Measurements from ENCODE around the gene KCNN1. TPM values are rescaled to one million over a fixed set of nuclear protein-coding genes. Genes with fewer than 3 reads are reported as not detected.
"Not testable (repeated sequence)": the region's sequence is repeated elsewhere in the genome, so short reads cannot be mapped to it uniquely, and the experiment has no call there.

The KCNN1 gene
- total RNA-seq, 1 donor from 2014 or later: 0.48 TPM

- peak; percentile 80 for DNase-seq (ENCODE audit: low spot score)
Observed at GRCh38 chr19:18000915-18001776, 34.2 kb downstream of the KCNN1 start.

GRCh38 chr19:18001777-18002345 is 35.0 kb downstream of the KCNN1 start:
- no peak for DNase-seq (ENCODE audit: low spot score)

GRCh38 chr19:18002347-18002850 is 35.5 kb downstream of the KCNN1 start:
- DNase-seq (ENCODE audit: low spot score): no peak

DNA sequence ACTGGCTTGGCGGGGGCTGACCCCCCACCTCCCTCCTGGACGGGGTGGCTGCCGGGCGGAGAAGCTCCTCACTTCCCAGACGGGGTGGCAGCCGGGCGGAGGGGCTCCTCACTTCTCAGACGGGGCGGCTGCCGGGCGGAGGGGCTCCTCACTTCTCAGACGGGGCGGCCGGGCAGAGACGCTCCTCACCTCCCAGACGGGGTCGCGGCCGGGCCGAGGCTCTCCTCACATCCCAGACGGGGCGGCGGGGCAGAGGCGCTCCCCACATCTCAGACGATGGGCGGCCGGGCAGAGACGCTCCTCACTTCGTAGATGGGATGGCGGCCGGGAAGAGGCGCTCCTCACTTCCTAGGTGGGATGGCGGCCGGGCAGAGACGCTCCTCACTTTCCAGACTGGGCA is 38.8 kb downstream of the KCNN1 start:
- not testable (repeated sequence) for DNase-seq (ENCODE audit: low spot score)

- DNase-seq (ENCODE audit: low spot score): peak; percentile 81
Observed at GRCh38 chr19:18007044-18007916, 40.4 kb downstream of the KCNN1 start.

- DNase-seq (ENCODE audit: low spot score): peak; percentile 94
Observed at GRCh38 chr19:18007917-18008673, 41.2 kb downstream of the KCNN1 start, which contains the start of gene ARRDC2. Gene ARRDC2 (plus strand): TSS chr19:18008170. CDS start chr19:18008311, 141 bp downstream.

DNA sequence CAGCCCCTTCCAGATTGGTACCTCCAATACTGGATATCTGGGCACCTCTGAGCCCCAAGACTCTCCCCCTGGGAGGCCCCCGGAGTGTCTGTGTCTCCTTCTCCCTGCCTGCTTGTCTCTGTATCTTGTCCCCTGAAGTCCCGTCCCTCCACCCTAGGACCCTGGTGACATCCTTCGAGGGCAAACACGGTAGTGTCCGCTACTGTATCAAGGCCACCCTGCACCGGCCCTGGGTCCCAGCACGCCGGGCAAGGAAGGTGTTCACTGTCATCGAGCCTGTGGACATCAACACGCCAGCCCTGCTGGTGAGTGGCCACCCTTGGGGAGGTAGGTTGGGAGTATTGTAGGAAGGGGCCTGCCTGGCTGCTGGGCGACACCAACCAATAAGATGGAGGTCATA is 41.9 kb downstream of the KCNN1 start:
- no peak for DNase-seq (ENCODE audit: low spot score)

GRCh38 chr19:18009412-18010066 is 42.6 kb downstream of the KCNN1 start:
- no peak for DNase-seq (ENCODE audit: low spot score)

- no peak for DNase-seq (ENCODE audit: low spot score)
Observed at GRCh38 chr19:18010149-18010548, 43.2 kb downstream of the KCNN1 start.

GRCh38 chr19:18013210-18014111 is 46.6 kb downstream of the KCNN1 start:
- DNase-seq (ENCODE audit: low spot score): no peak

DNA sequence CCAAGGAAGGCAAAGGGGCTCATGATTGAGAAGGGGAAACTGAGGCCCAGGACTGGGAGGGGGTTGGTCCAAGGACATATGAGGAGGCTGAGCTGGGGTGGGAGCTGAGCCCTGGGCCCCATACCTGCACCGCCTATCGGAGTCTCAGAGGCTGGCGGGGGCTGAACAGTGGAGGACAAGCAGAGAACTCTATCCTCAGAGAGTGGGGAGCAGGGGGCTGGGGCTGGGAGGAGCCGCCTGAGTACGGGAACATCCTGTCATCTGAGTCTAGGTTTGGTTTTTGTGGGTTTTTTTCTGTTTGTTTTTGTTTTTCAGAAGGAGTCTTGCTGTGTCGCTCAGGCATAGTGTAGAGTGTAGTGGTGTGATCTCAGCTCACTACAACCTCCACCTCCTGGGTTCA is 47.3 kb downstream of the KCNN1 start:
- no peak for DNase-seq (ENCODE audit: low spot score)

DNA sequence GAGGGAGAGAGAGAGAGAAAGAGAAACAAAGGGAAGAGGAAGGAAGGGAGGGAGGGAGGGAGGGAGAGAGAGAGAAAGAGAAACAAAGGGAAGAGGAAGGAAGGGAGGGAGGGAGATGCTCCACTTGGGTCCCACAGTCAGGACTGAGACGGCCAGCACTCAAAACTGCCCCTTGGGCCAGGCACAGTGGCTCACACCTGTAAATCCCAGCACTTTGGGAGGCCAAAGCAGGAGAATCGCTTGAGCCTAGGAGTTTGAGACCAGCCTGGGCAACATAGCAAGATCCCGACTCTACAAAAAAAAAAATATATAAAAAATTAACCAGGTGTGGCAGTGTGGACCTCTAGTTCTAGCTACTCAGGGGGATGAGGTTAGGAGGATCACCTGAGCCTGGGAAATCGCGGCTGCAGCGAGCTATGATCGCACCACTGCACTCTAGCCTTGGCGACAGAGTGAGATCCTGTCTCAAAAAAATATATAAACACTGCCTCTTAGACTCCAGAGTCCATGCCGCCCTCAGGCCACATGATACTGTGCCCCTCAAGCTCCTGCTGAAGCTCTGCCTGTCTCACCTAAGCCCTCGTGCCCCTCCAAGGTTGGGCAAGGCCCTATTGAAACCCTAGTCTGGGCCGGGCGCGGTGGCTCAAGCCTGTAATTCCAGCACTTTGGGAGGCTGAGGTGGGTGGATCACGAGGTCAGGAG is 49.5 kb downstream of the KCNN1 start:
- no peak for DNase-seq (ENCODE audit: low spot score)

DNA sequence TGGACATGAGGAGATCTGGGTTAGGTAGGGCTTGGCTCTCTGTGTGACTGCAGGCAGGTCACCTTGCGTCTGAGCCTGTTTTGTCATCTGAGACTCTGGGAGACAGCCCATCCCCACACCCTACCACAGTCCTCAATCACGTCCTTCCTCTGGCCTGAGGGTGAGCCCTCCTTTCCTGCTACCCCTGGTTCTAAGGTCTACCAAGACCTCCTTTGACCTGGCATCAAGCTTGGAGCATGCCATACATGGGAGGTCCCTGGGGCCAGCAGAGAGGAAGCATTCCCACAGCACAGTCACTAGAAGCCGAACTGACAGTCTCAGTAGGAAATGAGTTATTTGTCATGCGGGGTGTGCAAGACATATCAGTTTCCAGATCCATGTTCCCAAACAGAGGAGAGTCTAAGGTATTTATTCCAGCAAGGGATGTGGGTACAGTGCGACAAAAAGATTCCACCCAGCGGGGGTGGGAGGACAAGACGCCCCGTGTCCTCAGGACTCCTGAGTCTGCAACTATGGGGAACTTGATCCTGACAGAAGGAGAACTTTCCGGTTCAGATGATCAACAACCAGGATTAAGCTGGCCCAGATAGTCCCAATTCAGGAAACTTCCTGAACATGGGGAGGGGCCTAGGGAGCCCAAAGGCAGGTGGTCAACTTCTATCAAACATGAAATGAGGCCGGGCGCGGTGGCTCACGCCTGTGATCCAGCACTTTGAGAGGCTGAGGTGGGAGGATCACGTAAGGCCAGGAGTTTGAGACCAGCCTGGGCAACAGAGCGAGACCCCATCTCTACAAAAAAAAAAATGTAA is 50.6 kb downstream of the KCNN1 start:
- no peak for DNase-seq (ENCODE audit: low spot score)

DNA sequence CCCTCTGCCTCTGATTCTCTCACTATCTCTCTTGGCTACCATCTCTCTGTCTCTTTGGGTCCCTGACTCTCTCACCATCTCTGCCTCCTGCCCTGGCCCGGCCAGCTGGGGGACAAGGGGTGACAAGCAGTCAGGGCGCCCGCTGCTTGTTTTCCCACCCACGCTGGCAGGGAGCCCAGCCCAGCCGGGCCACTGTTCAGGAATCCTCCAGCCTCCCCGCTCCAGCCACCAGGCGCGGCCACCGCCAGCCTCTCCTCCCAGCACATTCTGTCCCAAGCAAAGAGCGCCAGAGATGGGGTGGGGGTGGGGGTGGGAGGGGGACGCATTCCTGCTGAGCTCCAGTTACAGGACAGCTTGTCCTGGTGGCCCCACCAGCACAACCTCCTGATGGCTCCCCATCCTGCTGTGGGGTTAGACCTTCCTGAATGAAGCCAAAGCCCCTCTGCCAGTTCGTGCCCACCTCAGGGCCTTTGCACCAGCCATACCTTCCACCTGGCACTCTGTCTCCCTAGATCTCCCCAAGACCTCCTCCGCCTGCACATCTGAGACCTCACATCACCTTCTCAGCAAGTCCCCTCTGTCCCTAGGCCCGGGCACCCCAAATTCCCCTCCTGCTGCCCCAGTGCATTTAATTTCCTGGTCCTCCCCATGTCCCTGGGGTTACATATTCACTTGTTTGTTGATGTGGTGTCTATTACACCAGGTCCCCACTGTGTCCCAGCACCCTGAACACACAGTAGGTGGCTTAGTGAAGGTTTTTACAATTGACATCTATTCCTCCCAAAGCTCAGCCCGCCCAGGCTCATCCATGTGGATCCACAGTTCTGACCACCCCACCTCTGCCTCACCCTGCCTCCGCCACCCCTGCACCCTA is 53.5 kb downstream of the KCNN1 start:
- no peak for DNase-seq (ENCODE audit: low spot score)

GRCh38 chr19:18021121-18021755 is 54.3 kb downstream of the KCNN1 start:
- DNase-seq (ENCODE audit: low spot score): peak; percentile 45

GRCh38 chr19:18023622-18024251 is 56.8 kb downstream of the KCNN1 start:
- peak; percentile 61 for DNase-seq (ENCODE audit: low spot score)
